Amniotic epithelial cell (primary cell): ENCODE measurements around the gene ATP2B2.

Experiments used
- DNase-seq: peaks from one replicate; pipeline ENCODE4 v3.0.0-alpha.2; 2010; ENCODE audit warnings: low read depth

Gene ATP2B2

DNA sequence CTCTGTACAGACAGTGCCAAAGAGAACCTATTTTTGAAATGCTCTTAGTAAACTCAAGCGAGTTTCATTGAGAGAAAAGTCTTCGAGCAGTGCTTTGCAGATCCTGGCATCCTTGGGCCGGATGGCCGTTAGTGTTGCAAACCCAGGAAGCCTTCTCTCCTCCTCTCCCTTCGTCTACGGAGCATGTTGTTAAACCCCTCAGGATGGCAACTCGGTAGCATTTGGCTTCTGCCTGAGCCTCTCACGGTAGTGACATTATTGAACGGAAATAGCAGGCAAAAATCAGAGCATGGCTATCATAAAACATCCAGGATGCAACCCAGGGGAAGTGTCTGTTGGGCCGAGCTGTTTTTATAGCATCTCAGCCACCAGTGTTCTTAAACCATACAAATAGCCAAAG is 177.8 kb downstream of the ATP2B2 start:
- DNase-seq, result no peak

- no peak for DNase-seq
Measured at GRCh38 chr3:10322352-10322710, 183.1 kb downstream of the ATP2B2 start.

GRCh38 chr3:10321630-10322351 is 183.6 kb downstream of the ATP2B2 start:
- DNase-seq, result no peak

- DNase-seq, result no peak
Measured at GRCh38 chr3:10320320-10320677, 185.1 kb downstream of the ATP2B2 start.

- DNase-seq, result peak; percentile 37
Measured at GRCh38 chr3:10319804-10320203, 185.6 kb downstream of the ATP2B2 start.

DNA sequence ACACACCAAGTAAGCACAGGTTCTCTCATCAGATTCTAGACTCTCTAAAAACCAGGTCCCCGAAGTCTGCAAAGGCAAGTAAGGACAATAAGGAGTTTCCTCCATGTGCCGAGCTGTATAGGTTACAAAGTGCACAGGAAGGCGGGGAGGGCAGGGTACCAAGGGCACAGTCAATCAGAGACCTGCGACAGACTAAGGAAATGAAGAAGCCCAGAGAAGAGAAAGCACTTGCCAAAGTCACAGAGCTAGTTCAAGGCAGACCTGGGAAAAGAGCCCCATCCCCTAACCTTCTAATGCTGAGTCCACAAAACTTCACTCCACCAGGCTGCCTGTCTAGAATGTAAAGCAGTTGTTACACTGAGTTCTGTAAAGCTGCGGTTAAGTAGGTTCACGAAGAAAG is 186.1 kb downstream of the ATP2B2 start:
- DNase-seq, result no peak

- no peak for DNase-seq
Measured at GRCh38 chr3:10317961-10318350, 187.4 kb downstream of the ATP2B2 start.

GRCh38 chr3:10317311-10317960 is 187.9 kb downstream of the ATP2B2 start:
- DNase-seq, result no peak

DNA sequence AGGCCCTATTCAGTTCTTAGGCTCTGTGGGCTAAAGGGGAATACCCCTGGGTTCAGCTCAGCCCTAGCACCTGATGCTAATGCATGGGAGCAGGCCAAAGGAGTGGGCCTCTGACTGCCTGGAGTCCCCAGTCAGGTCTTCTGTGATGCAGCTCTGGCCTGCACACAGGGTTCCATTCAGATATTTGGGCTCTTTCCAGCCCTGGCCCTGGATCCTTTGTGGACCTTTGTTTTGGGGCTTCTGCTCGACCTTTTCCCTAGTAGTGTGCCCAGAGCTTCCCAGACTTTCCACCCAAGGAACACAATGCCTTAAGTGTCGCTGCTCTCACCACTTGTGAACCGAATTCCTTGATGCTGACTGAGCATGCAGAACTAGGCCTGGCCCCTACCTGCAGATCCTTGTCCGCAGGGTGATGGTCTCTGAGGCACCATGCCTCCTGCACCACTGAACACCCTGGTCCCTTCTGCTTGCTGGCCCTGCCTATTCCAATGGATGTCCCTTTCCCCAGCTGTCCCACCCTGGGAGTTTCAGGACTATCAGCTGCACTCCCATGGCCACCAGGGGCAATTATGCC is 189.5 kb downstream of the ATP2B2 start:
- no peak for DNase-seq

DNA sequence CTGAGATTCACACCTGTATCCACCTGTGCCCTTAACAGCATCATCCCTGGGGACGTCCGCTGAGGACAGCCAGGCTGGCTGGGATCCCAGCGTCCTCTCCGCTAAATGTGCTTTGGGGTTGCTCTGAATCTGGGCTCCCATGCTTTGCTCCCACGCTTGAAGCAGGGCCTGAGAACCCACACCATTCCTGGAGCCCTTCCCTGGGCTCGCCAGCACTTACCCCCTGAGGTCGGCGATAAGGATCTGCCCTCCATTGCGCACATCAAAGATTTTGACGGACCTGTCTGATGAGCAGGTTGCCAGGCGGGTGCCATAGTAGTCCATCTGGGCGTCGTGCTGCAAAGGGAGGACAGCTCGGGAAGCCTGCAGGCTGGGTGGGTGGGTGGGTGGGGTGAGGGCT is 190.3 kb downstream of the ATP2B2 start:
- DNase-seq, result no peak

- no peak for DNase-seq
Measured at GRCh38 chr3:10312861-10313260, 192.5 kb downstream of the ATP2B2 start.

- no peak for DNase-seq
Measured at GRCh38 chr3:10312391-10312790, 193.0 kb downstream of the ATP2B2 start.

GRCh38 chr3:10311710-10312109 is 193.7 kb downstream of the ATP2B2 start:
- no peak for DNase-seq

- DNase-seq, result no peak
Measured at GRCh38 chr3:10310578-10310977, 194.8 kb downstream of the ATP2B2 start.

DNA sequence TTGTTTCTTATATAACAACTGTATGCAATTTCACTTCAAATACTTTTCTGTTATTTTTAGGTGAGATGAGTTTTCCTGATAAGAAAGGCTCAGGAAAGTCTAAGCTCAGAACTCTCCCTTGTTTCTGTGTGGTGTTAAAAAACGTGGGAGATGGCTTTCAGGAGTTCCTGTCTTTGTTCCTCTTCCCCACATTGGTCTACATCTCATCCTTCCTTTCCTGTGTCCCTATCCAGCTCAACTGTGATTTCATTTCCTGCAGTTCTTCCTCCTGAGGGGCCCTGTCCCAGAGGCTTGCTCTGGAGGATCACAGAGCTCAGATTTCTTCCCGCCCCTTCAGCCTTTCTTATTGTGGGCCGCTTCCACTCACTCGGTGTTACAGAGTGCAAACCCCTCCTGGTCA is 195.7 kb downstream of the ATP2B2 start:
- DNase-seq, result no peak

- no peak for DNase-seq
Measured at GRCh38 chr3:10308678-10309077, 196.7 kb downstream of the ATP2B2 start.

DNA sequence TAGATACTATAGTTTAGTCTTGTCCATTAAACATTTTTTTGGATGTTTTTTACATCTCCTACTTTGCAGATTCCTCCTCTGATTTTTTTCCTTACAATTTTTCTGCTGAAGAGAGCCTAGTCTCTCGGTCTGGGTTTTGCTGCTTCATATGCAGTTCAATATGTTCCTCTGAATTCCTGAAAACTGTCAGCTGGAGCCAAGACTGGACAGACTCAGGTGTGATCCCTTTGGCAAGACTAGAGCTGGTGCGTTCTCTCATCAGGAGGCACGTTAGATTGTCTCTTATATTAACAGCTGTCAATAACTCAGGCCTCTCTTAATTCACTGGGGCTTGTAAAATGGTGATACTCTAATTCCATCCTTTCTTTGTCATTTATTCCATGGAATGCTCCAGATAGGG is 199.2 kb downstream of the ATP2B2 start:
- no peak for DNase-seq

DNA sequence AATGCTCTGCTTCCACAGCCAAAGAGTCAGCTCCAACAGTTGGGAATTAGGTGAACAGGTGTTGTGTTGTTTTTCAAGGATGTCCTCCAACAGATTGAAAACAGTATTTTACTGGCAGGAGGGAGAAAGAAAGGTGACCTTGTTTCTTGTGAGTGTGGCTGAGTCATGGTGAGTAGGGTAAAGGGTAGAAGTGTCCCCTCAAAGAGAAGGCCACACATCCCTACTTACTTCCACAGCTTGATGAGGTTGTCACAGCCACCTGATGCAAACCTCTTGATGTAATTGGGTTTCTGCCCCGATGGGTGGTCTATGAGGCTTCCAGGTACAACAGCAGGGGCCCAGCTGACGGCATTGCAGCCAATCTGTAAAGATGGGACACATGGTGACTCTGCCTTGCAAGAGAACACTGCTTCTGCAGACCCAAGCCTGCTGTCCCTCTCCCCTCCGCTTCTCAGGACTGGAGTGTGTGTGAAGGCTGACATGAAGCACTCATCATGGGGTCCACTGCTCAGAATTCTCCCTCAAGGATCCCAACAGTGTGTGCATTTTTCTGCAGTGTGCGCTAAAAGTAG is 200.0 kb downstream of the ATP2B2 start:
- no peak for DNase-seq

- DNase-seq, result no peak
Measured at GRCh38 chr3:10304905-10305304, 200.5 kb downstream of the ATP2B2 start.

DNA sequence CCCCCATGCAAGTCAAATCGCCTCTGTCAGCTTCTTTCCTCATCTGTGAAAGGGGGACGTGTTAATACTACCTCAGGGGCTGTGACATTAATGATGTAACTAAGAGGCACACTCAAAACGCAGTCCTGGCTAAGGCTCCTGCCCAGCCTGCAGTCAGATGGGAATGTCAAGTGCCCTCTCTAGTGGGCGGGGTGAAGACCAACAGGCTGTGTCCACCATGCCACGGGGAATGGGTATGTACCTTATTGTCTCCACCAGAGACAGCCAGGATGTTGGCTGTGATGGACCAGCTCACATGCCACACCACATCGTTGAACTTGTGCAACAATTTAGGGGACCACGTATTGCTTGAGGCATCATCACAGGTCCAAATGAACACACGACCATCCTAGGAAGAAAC is 201.6 kb downstream of the ATP2B2 start:
- DNase-seq, result no peak

DNA sequence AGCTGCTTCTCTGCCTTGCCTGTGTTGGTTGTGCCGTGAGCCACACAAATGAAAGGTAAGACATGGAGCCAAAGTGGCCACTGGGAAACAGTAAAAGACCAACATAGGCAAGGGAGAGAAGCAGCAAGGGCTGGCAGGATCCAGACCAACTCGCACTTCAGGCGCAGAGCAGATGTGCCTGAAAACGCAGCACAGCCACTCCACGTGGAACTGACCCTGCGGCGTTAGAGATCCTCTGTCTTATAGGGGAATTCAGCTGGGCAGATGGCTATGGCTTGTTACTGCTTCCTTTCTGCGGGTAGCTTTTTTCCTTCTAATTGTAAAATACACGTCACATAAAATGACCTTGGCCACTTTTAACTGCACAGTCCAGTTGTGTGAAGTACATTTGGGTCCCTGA is 202.3 kb downstream of the ATP2B2 start:
- no peak for DNase-seq

- DNase-seq, result no peak
Measured at GRCh38 chr3:10300087-10300486, 205.3 kb downstream of the ATP2B2 start.

DNA sequence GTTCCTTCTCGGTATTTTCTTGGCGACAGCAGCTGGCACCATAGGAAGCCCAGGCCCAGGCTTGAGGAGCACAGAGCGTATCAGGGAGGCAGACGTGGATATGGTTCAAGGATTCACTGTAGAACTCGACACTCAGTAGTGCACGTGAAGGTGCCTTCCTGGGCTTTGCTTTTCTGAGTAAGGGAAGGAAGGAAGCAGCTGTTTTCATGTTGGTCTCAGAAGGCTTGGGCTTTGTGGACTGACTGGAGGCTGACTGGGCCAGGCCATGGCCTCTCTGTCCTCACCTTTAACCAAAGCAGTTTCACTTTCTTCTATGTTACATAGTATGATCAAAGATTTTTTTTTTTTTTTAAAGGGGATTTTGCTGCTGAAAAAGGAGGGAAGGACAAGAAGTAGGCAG is 205.7 kb downstream of the ATP2B2 start:
- DNase-seq, result no peak
